ENCODE data around the gene FAAH2. TPM values are rescaled to one million over a fixed set of nuclear protein-coding genes. Genes with fewer than 3 reads are reported as not detected.
"Not testable (repeated sequence)": the region's sequence is repeated elsewhere in the genome, so short reads cannot be mapped to it uniquely, and the experiment has no call there.

FAAH2 gene
- total RNA-seq, 1 donor from 2014 or later: 0.14 TPM

GRCh38 chrX:57380026-57380796 lies 93.7 kb downstream of the FAAH2 start:
- Histone ChIP-seq H3K27ac (replicated peaks) (no peak overlapping the region), H3K36me3 (no peaks in the 10 kb centered on the region), H3K4me1 (no peaks in the 10 kb centered on the region), H3K4me3 (no peak overlapping the region), H3K27me3 (ENCODE audit: low read depth) (no peaks in the 10 kb centered on the region), H3K9me3 (replicated peaks) (no peaks in the 10 kb centered on the region)
- intact Hi-C loops (cut with micrococcal nuclease): no loop called here
- TF ChIP-seq CTCF (IDR thresholded peaks at IDR 0.05; ENCODE audit: borderline replicate concordance): no peak
- no peak for DNase-seq

- H3K4me3 ChIP-seq; intact Hi-C loops (cut with micrococcal nuclease); H3K36me3 ChIP-seq; H3K27me3 ChIP-seq (ENCODE audit: low read depth); H3K27ac ChIP-seq (replicated peaks); DNase-seq; H3K4me1 ChIP-seq; H3K9me3 ChIP-seq (replicated peaks): not testable (repeated sequence)
These were observed 107.7 kb downstream of the FAAH2 start for GRCh38 chrX:57394162-57394561.

DNA sequence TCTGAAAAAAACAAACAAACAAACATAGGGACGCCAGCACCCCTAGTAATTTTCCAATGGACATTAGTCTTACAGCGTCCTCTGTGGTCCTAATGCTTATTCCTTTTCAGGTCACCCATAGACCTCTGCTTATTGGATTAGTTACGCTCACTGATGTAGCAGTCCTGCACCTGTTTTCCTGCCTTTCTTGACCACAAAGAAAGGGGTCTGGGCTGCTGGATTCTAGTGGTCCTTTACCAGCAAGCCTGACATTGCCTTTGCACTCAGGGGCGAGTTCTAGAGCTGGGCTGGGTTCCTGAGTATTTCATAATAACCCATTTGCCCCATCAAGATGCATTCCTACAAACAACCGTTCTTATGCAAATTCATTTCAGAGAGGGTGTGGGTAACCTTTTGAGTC lies 116.7 kb downstream of the FAAH2 start:
- H3K27me3 ChIP-seq (ENCODE audit: low read depth); intact Hi-C loops (cut with micrococcal nuclease); H3K36me3 ChIP-seq; H3K4me1 ChIP-seq; H3K27ac ChIP-seq (replicated peaks); DNase-seq; H3K4me3 ChIP-seq: not testable (repeated sequence)
- H3K9me3 ChIP-seq (replicated peaks): peaks cover 45% of the 10 kb centered on the region

DNA sequence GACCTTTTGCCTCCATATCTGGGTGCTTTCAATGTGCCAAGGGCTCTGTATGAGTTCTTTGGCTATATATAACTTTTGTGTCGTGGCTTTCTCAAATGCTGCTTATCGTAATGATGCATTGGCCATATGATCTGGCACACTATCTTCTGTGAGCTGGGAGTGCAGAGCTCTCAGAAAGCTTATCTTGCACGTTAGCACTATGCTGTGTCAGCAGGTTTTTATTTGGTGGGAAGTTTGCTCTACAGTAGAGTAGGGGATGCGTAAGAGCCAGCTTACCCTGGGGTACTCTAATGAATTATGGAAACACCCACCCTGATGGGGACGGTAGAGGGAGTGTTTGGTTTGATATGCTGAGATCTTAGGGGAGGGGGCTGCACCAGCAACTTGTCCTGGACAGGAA lies 119.6 kb downstream of the FAAH2 start:
- Histone ChIP-seq H3K36me3 (no peaks in the 10 kb centered on the region), H3K4me1 (no peaks in the 10 kb centered on the region), H3K27me3 (ENCODE audit: low read depth) (no peaks in the 10 kb centered on the region), H3K4me3 (no peak overlapping the region), H3K27ac (replicated peaks) (no peak overlapping the region), H3K9me3 (replicated peaks) (peaks cover 53% of the 10 kb centered on the region)
- intact Hi-C loops (cut with micrococcal nuclease): no loop called here
- no peak for TF ChIP-seq CTCF (IDR thresholded peaks at IDR 0.05; ENCODE audit: borderline replicate concordance)
- DNase-seq: no peak

DNA sequence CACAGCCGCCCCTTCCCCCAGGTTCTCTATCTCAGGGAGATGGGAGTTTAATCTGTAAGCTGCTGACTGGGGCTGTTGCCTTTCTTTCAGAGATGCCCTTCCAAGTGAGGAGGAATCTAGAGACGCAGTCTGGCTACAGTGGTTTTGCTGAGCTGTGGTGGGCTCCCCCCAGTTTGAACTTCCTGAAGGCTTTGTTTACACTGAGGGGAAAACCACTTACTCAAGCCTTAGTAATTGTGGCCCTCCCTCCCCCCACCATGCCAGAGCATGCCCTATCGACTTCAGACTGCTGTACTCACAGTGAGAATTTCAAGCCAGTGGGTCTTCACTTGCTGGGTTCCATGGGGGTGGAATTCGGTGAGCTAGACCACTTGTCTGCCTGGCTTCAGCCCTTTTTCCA lies 131.3 kb downstream of the FAAH2 start:
- Histone ChIP-seq H3K27me3 (ENCODE audit: low read depth) (no peaks in the 10 kb centered on the region), H3K27ac (replicated peaks) (no peak overlapping the region), H3K4me3 (no peak overlapping the region), H3K9me3 (replicated peaks) (peaks cover 7% of the 10 kb centered on the region), H3K4me1 (no peaks in the 10 kb centered on the region), H3K36me3 (no peaks in the 10 kb centered on the region)
- DNase-seq: no peak
- TF ChIP-seq CTCF (IDR thresholded peaks at IDR 0.05; ENCODE audit: borderline replicate concordance): no peak
- intact Hi-C loops (cut with micrococcal nuclease): no loop called here

GRCh38 chrX:57422289-57422688 lies 135.8 kb downstream of the FAAH2 start:
- intact Hi-C loops (cut with micrococcal nuclease): no loop called here
- no peak overlapping the region for H3K4me3 ChIP-seq
- no peak for TF ChIP-seq CTCF (IDR thresholded peaks at IDR 0.05; ENCODE audit: borderline replicate concordance)
- no peak for DNase-seq
- H3K36me3 ChIP-seq: no peaks in the 10 kb centered on the region
- H3K4me1 ChIP-seq: no peaks in the 10 kb centered on the region
- H3K9me3 ChIP-seq (replicated peaks): no peaks in the 10 kb centered on the region
- H3K27me3 ChIP-seq (ENCODE audit: low read depth): no peaks in the 10 kb centered on the region
- no peak overlapping the region for H3K27ac ChIP-seq (replicated peaks)

Data from left ventricle myocardium inferior (tissue), 1 donor.